GM19324 (cell line): ENCODE data around the gene ADCY2.

Experiments
- ATAC-seq: cut with Tn5 transposase; IDR thresholded peaks from one replicate; pipeline ENCODE4 v1.9.1; 2021; ENCODE audit warnings: mild to moderate bottlenecking, moderate library complexity; ENCODE audit not compliant: unreplicated experiment, low FRiP score

Gene ADCY2

GRCh38 chr5:7644723-7645122, 248.8 kb downstream of the ADCY2 start:
- no peak for ATAC-seq

GRCh38 chr5:7650755-7651154, 254.8 kb downstream of the ADCY2 start:
- no peak for ATAC-seq

- no peak for ATAC-seq
Observed at GRCh38 chr5:7653046-7653445, 257.1 kb downstream of the ADCY2 start.

GRCh38 chr5:7657153-7657552, 261.2 kb downstream of the ADCY2 start:
- no peak for ATAC-seq

- no peak for ATAC-seq
Observed at GRCh38 chr5:7659420-7659819, 263.5 kb downstream of the ADCY2 start.

GRCh38 chr5:7662289-7662688, 266.4 kb downstream of the ADCY2 start:
- ATAC-seq = no peak

GRCh38 chr5:7663808-7664207, 267.9 kb downstream of the ADCY2 start:
- no peak for ATAC-seq

GRCh38 chr5:7664208-7664607, 268.3 kb downstream of the ADCY2 start:
- ATAC-seq = no peak

GRCh38 chr5:7667216-7667767, 271.4 kb downstream of the ADCY2 start:
- ATAC-seq = no peak

- ATAC-seq = no peak
Observed at GRCh38 chr5:7668161-7668560, 272.2 kb downstream of the ADCY2 start.

- ATAC-seq = no peak
Observed at GRCh38 chr5:7668627-7669026, 272.7 kb downstream of the ADCY2 start.

- no peak for ATAC-seq
Observed at GRCh38 chr5:7671381-7671993, 275.5 kb downstream of the ADCY2 start.

- no peak for ATAC-seq
Observed at GRCh38 chr5:7673658-7674057, 277.7 kb downstream of the ADCY2 start.

GRCh38 chr5:7676455-7676854, 280.5 kb downstream of the ADCY2 start:
- no peak for ATAC-seq

- no peak for ATAC-seq
Observed at GRCh38 chr5:7678030-7678429, 282.1 kb downstream of the ADCY2 start.

- no peak for ATAC-seq
Observed at GRCh38 chr5:7679663-7680062, 283.7 kb downstream of the ADCY2 start.

- ATAC-seq = no peak
Observed at GRCh38 chr5:7680260-7680659, 284.3 kb downstream of the ADCY2 start.

GRCh38 chr5:7682379-7682778, 286.4 kb downstream of the ADCY2 start:
- ATAC-seq = no peak

- ATAC-seq = no peak
Observed at GRCh38 chr5:7683753-7684152, 287.8 kb downstream of the ADCY2 start.

- no peak for ATAC-seq
Observed at GRCh38 chr5:7684826-7685225, 288.9 kb downstream of the ADCY2 start.

- ATAC-seq = no peak
Observed at GRCh38 chr5:7686794-7687193, 290.9 kb downstream of the ADCY2 start.

- no peak for ATAC-seq
Observed at GRCh38 chr5:7690557-7690956, 294.6 kb downstream of the ADCY2 start.

GRCh38 chr5:7705261-7705660, 309.3 kb downstream of the ADCY2 start:
- no peak for ATAC-seq
